Keratinocyte (primary cell): ENCODE data around the gene ANKZF1.

Experiments
- CTCF ChIP-seq, 3 experiments: IDR thresholded peaks in 1 of 3; conservative IDR thresholded peaks in 1 of 3; optimal IDR thresholded peaks in 1 of 3; 2 replicates in 2 of 3; 3 replicates in 1 of 3; pipeline versions ENCODE3 to v1.5.1; 2011; ENCODE audit warnings: low read length in 3 of 3, mild to moderate bottlenecking in 3 of 3, moderate library complexity in 2 of 3, control low read depth in 1 of 3, inconsistent platforms in 1 of 3; ENCODE audit not compliant: insufficient read depth in 2 of 3; ENCODE audit errors: extremely low read depth in 1 of 3
- EZH2 ChIP-seq: IDR thresholded peaks from one replicate; pipeline ENCODE4 v1.6.1; 2012; ENCODE audit warnings: inconsistent platforms, mild to moderate bottlenecking, low read length, moderate library complexity

GRCh38 chr2:219269362-219270054 lies 39.9 kb downstream of the ANKZF1 start:
- TF ChIP-seq CTCF (optimal IDR thresholded peaks at IDR 0.05 in 1 of 3, IDR thresholded peaks at IDR 0.05 in 1 of 3, conservative IDR thresholded peaks at IDR 0.05 in 1 of 3; ENCODE audit: extremely low read depth in 1 of 3, insufficient read depth in 2 of 3, low read length in 3 of 3) (no peak), EZH2 (no peak)
